HG03575 (cell line): ENCODE data around the gene UBE2Z.

Experiments
- ATAC-seq: cut with Tn5 transposase; IDR thresholded peaks from one replicate; pipeline ENCODE4 v1.9.1; 2021; ENCODE audit not compliant: unreplicated experiment, insufficient number of reproducible peaks, low FRiP score; ENCODE audit errors: extremely low read depth

UBE2Z gene

DNA sequence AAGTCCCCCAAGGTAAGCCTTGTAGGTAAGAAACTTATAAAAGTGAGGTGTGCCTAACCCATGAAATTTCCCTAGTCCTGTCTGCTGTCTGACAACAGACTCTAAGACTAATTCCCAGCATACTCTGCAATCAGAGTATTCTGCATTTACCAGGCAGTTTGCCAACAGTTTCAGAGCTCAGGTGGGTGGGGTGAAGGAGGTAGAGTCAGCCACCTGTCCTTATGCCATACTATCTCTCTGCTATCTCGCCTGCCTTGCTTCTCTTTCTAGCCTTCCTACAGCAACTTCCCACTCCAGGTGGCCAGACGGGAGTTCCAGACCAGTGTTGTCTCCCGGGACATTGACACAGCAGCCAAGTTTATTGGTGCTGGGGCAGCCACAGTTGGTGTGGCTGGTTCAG is 13.3 kb upstream of the UBE2Z start:
- ATAC-seq = no peak

DNA sequence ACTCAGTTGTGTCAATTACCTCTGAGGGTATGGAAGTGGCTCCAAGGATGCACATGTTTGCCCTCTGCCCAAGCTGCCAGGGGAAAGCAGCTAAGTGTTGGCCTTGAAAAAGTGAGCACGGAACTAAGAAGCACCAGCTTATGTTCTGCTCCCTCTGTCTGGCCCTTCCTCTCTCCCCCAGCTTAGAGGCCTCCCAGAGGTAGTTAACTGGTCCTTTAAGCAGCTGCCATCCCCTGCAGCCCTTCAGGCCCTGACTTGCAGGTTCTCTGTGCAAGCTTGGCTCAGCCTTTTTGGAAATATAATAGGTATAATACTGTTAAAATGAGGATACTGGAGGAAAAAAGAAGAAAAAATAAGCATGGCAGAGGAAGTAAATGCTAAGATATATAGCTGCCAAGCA is 7.0 kb upstream of the UBE2Z start:
- no peak for ATAC-seq

DNA sequence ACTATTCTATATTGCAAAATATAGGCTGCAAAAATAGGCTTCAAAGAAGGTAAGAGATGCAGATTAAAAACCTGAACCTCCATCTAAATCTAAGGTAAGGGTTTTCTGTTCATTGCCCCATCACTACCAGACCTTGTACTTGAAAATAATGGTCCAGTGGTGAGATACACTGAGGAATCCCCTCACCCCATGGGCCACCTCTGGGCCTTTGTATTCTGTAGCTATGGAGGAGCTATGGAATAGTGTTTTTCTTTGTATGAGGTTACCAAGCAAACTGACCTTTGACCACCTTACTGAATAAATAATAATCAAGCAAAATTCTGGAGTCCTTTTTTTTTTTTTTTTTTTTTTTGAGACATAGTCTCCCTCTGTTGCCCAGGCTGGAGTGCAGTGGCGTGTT is 4.8 kb upstream of the UBE2Z start:
- ATAC-seq = no peak

DNA sequence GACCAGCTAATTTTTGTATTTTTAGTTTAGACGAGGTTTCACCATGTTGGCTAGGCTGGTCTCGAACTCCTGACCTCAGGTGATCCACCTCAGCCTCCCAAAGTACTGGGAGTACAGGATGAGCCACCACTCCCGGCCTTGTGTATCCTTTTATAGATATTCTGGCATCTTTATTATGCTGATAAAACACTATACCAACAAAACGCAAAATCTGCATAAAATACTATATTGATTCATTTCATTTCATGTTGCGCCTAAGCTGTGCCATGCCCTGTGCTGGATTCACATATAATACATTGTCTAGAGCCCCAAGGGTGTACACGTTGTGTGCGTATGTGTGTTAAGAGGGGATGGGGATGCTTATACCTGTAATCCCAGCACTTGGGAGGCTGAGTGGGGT is 3.8 kb upstream of the UBE2Z start:
- ATAC-seq = no peak

DNA sequence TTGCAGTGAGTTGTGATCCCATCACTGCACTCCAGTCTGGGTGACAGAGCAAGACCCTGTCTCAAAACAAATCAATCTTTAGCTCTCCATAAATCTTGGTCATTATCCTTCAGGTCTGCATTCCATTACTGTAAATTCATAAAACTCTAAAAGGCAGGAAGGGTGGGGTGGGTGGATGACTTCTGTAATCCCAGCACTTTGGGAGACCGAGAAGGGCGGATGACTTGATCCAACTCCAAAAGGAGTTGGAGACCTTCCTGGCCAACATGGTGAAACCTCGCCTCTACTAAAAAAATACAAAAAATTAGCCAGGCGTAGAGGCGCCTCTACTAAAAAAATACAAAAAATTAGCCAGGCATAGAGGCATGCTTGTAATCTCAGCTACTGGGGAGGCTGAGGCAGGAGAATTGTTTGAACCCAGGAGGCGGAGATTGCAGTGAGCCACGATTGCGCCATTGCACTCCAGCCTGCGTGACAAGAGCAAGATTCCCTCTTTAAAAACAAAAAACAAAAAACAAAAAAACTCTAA is 2.2 kb upstream of the UBE2Z start:
- ATAC-seq = no peak

DNA sequence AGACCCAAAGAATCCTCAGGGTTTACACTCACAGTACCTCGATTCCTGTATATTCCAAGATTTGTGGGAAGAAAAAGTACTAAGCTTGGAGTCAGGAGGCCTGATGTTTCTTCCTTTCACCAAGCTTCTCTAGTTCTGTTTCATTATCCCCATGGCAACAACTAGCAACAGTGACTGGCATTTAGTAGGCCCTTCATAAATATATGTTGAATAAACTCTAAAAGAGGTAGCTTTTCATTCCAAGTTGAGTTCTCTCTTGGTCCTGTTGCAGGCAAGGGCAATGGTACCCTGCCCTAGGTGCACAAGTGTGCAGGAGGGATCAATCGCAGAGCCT is 527 bp upstream of the UBE2Z start:
- ATAC-seq = no peak

DNA sequence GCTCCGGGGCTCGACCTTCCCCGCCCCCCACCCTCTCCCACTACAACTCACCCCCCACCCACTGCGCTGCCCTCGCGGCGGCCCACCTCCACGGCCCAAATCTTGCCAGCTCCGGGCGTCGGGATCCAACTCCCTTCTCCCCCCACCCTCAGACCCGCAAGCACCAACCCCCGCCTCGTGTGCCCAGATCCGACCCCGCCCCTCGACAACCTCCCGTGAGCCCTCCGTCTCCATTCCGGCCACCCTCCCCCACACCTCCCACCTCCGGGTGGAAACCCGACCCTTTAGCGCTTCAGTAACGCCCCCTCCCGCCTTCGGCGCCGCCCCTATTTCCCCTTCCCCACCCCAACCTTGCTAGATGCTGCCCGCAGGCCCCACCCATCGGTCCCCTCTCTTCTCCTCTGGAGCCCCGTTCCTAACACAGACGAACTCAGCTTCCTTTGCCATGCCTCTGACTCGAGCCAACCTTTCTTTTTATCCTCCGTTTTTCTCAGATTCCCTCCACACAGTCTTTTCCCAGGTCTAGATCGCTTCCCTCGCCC is 717 bp downstream of the UBE2Z start:
- ATAC-seq = no peak

DNA sequence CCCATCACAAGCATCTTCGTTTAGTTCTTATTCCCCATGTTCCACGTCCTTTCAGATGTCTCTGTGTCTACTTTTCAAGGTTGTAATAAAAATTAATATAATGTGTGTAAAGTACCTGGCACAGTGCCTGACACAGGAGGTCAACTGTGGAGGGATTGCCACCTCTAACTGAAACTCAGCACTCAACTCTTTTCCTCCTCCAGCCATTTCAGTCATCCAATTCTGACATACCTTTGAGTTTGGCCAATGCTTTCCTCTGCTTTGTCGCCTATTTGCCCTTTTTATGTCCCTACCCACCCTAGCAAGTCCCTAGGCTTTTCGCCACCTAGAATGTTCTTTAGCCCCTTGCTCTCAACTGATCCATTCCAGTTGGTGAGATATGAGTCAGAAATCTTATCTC is 1.6 kb downstream of the UBE2Z start:
- ATAC-seq = no peak

DNA sequence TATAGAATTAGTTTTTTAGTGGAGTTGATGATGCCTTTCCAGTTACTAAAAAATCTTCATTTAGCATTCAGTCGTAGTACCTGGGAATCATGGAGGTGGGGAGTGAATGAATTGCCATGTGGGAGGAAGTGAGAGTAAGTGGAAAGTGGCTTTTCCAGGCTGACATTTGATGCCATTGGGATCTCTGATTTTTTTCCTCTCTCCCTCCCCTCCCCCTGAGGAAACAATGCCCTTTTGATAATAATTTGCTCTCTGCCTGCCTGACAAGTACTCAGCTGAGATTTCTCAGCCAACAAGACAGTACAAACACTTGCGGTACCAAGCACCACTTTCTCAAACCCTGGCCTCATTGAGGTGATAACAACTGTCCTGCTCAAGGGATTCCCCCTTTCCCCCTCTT is 2.2 kb downstream of the UBE2Z start:
- ATAC-seq = no peak

DNA sequence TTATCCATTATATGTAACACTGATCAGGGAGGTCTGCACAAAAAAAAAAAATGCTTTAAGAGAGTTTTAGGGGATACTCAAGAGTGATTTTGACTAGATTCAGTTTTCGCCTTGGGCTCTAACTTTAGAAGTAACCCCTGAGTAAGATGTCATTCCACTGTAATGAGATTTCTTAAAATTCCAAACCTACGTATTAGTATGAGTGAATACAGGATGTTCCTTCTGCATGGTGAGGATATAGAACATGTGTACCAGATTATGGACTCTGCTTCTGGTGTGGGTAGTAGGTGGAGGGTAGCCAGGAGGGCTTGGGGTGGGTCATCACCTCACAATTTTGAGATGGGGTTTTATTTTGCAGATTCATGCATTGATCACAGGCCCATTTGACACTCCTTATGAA is 4.3 kb downstream of the UBE2Z start:
- ATAC-seq = no peak

DNA sequence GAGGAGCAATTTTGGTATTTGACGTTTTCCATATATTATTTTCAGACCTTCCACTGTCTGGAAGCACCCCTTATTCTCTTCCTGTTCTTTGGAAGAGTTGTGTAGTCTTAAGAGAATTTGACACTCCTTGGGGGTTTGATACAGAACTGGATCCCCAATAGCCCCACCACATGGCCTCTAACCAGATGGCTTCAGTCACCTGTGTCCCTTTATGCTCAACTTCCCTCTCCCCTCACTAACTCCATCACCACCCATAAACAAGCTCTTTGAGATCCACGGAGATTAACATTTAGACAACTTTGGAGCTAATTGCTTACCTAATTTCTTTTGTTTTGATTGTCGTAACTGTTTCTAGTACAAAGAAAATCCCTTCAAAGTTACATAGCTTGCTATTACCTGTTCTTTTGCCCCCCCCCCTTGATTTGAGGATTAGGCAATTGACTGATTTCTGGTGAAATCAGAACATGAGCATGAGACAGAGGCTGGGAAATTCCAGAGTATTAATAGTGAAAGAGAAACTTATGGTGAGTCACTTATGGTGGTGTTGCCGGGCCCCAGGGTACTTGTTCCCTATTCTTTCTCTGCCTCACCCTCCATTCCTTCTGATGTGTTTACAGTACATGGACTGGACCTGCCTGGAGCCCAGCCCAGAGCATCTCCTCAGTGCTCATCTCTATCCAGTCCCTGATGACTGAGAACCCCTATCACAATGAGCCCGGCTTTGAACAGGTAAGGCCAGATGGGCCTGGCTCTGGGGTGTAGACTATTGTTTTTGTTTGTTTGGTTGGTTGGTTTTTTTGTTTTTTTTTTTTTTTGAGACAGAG is 7.5 kb downstream of the UBE2Z start:
- ATAC-seq = no peak

DNA sequence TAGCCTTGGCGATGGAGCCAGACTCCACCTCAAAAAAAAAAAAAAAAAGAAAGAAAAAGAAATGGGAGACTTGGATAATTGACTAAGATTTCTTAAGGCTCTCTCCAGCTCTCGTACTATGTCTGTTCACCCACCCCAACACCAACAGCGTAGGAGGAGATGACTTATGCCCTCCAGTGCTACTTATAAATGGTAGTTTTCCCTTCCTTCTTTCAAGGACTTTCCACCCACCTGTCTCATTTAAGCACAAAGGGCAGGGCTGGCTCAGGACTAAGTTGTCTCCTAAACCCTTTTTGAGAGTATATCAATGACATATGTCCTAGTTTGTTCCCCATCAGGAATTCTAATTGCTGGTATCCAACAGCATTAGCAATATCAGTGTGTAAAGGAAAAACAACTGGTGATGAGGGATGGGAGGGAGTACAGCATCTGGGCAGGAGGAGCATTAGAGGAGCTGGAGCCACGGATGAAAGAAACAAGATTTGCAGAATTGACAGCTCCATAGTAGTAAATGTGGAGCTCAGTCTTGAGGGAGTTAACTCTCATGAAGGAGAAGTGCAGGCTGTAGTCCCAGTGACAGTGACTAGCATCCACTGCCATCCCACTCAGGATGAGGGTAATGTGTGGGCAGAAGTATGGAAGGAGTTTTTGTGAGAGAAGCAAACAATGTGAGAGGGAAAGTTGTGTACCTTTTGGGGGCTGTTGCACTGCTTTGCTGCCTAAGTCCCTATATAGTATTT is 17.2 kb downstream of the UBE2Z start:
- no peak for ATAC-seq

DNA sequence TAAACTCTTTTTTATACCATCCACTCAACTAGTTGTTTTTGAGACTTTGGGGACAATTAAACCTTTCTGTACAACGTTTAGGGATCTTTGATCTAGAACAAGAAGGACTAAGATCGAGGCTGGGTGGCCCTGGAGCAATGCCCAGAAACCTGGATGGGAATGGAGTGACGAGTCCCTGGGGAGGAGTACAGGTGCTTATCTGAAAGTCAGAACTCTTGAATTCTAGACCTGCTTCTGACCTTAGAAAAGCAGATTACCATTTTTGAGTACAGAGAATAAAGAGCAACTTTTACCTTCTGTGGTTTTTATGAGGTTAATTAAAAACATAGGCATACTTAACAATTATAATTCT is 17.8 kb downstream of the UBE2Z start:
- ATAC-seq = no peak

DNA sequence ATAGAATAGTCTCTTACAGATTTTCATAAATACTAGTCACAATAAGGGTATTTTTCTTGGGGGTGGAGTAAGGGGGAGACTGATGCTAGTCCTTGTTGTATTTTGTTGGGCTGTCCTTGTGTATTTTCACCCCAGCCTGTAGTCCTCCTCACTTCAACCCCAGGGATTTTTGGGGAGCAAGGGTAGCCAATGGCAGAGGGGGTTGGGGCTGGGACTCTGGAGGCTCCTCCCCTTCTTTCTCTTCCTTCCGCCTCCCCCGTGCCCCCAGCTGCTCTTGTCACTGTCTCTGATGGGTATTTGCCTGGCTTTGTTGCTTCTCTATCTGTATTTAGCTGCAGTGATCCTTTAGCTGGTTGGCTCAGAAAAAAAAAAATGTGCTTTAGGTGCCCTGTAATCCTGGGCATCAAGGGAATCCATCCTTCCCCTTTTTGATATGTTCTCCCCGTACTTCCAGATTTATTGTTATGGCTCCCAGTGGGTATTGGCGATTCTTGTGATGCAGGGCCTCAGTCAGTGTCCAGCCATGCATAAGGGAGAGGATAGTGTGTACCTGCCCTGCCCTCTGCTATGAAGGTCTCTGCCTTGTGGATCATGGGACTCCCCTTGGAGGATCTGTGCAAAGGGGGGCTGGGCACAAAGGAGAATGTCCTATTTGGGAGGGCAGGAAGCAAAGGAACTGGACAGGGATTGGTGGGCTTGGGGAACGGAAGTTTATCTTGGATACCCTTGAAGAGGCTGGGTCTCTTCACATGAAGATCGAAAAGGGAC is 20.0 kb downstream of the UBE2Z start:
- ATAC-seq = no peak

DNA sequence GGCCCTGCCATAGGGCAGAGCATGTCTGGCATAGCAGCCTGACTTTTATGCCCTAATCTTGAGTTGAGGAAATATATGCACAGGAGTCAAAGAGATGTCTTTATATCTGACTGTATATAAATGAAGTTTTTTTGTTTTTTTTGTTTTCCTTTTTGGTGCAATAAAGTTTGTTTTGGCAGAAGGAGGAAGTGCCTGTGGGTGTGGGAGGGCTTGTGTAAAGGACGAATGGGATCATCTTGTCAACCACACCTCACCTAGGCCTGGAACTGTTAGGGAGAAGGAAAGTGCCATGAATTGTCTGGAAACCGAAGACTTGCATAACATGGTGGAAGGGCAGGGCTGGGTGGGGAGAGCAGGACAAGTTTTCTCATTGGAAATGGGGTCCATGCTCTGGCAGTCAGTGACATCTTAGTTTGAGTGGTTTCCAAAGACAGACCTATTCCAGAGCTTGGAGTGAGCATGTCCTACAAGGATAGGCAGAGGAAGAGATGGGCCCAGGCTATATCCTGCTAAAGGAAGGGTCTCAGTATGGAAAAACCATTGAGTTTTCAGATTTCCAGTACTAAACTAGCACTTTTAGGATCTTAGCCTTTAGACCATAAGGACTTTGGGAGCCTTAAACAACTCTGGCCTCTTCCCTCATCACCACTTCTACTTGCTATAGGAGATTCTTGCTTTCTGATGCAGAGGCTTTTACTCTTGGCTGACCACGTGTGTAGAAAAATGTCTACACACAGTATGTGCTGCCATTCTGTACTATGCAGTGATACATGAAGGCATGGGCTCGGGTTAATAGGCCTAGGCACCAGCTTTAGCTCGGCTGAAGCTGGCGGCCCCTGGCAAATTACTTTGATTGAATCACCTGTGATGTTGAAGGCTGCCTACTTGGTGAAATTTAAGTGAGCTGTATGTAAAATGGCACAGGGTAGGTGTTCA is 20.9 kb downstream of the UBE2Z start:
- ATAC-seq = no peak

DNA sequence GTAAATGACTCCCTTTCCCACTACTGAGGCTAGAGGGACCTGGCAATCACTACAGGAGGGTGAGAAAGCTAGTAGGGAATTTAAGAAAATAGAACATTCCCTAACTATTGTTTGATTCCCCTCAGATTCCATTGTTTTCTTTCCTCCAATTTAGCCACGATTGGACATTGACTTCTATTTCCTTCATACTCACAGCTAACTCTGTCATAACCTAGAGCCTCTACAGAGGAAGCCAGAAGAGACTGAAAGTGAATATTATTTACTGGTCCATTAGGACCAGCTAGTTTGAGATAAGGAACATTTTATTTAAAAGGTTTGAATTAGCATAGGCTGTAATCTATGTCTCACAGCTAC is 21.6 kb downstream of the UBE2Z start:
- ATAC-seq = no peak

DNA sequence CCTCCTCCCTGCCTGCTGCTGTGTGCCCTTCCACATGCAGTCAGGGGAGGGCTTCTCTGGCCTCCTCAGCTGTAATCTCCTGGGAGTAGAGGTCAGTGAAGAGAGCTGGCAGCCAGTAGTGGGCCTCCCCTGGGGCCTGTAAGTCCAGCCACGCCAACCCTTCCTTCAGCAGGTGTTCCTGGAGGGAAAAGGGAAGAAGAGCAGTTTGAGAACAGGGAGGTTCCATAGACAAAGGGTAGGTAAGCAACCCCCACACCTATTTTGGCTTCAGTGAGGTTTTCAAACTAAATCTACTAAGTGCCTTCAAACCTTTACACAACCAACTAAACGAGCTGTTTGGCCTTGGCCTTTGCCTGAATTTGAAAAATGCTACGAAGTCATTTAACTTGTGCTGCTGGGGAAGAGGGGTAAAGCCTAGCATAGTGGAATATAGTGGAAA is 22.2 kb downstream of the UBE2Z start:
- no peak for ATAC-seq

DNA sequence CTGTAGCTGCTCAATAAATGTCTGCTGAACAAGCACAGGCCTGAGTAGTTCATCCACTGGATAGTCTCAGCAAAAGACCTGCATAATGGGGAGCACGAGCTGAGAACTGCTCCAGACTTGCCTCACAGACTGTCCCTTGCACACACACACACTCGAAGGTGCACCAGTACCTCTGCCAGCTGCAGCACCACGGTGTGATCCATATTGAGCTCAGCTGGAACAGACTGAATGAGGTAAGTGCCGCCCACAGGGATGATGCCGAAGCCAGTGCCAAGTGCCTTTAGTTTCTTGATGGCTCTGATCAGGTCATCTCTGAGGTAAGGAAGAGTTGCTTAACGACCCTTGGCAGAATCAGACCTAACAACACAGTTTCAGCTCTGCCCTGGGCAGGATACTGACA is 24.8 kb downstream of the UBE2Z start:
- ATAC-seq = no peak
